ENCODE measurements around the gene DGLUCY.

Gene DGLUCY

DNA sequence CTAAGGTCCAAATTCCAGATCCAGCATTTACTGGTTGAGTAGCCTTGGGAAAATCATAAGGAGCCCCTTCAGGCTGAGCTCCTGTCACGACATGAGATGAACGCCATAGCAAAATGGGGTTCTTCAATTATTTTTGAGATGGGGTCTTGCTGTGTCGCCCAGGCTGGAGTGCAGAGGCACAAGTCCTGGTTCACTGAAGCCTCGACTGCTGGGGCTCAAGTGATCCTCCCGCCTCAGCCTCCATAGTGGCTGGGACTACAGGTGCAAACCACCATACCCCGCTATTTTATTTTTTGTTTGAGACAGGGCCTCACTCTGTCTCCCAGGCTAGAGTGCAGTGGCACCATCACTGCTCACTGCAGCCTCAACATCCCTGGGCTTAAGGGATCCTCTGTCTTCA lies 156.3 kb downstream of the DGLUCY start:
- no peak for DNase-seq (ENCODE audit: insufficient read length, low spot score)
- FAIRE-seq, result no peak
- TF ChIP-seq, protein P1, sequence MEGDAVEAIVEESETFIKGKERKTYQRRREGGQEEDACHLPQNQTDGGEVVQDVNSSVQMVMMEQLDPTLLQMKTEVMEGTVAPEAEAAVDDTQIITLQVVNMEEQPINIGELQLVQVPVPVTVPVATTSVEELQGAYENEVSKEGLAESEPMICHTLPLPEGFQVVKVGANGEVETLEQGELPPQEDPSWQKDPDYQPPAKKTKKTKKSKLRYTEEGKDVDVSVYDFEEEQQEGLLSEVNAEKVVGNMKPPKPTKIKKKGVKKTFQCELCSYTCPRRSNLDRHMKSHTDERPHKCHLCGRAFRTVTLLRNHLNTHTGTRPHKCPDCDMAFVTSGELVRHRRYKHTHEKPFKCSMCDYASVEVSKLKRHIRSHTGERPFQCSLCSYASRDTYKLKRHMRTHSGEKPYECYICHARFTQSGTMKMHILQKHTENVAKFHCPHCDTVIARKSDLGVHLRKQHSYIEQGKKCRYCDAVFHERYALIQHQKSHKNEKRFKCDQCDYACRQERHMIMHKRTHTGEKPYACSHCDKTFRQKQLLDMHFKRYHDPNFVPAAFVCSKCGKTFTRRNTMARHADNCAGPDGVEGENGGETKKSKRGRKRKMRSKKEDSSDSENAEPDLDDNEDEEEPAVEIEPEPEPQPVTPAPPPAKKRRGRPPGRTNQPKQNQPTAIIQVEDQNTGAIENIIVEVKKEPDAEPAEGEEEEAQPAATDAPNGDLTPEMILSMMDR (IDR thresholded peaks at IDR 0.05; ENCODE audit: insufficient read depth, missing control alignments), result no peak

GRCh38 chr14:91270619-91271018 lies 156.7 kb downstream of the DGLUCY start:
- DNase-seq (ENCODE audit: insufficient read length, low spot score), result no peak
- TF ChIP-seq, protein P1 (IDR thresholded peaks at IDR 0.05; ENCODE audit: insufficient read depth, missing control alignments), result no peak
- no peak for FAIRE-seq

- TF ChIP-seq, protein P1 (IDR thresholded peaks at IDR 0.05; ENCODE audit: insufficient read depth, missing control alignments), result no peak
- DNase-seq (ENCODE audit: insufficient read length, low spot score), result no peak
- FAIRE-seq, result no peak
These were observed 157.8 kb downstream of the DGLUCY start for GRCh38 chr14:91271639-91272038.

DNA sequence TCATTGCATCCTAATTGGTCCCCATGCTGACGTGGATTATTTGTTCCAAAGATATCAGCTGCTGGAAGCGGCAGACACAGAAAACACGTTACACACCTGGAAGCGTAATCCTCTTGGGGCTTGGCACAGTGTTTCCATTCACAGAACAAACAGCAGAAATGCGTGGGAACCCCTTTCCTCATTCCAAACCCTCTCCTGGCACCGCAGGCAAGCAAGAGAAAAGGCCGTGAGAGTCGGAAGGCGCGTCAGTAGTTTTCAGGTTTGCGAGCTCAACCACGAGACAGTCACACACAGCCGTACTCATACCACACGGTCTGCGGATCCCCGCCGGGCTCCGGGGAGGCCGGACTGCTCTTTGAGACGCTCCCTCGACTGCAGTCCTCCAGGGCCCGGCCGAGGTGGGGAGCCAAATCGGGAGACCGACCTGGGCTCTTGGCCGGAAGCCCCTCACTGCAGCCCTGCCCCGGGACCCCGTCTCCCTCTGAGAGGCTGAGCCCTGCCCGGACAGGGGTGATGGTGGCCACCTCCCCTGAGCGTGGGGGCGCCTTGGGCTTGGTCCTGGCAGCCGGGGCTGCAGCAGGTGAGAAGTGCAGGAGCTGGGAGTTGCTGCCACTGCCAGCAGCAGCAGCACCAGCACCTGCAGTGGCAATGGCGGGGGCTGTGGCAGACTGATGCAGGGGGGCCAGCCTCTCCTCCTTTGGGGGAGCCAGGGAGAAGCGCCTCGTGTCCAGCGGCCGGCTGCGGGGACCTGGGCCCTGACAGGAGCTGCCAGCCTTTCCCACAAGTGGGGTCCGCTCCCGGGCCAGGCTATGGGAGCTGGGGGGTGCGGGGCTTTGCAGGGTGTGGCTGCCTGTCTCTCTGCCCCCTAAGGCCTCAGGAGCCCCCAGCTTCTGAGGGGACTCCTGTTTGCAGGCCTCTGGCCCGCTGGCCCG lies 158.7 kb downstream of the DGLUCY start:
- DNase-seq (ENCODE audit: insufficient read length, low spot score) (no peak), FAIRE-seq (no peak)
- TF ChIP-seq, protein P1 (IDR thresholded peaks at IDR 0.05; ENCODE audit: insufficient read depth, missing control alignments), result no peak

GRCh38 chr14:91273273-91273884 lies 159.5 kb downstream of the DGLUCY start:
- no peak for DNase-seq (ENCODE audit: insufficient read length, low spot score)

DNA sequence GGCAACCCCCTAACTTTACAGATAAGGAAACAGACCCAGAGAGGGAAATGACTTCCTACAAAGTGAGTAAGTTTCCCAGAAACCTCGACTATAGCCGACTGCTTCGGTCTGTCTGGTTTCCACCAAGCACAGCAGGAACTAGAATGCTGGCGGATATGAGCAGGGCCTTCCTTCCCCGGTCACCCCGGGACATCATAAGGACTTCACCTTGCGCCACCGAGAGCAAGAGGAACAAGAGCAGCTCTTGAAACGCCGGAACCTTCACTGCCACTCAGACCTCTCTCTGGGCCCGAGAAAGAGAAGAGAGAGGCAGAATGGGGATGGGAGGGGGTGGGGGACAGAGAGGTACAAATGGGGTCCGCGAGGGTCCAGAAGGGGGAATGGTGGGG lies 160.0 kb downstream of the DGLUCY start:
- no peak for FAIRE-seq
- TF ChIP-seq, protein P1 (IDR thresholded peaks at IDR 0.05; ENCODE audit: insufficient read depth, missing control alignments), result no peak
- DNase-seq (ENCODE audit: insufficient read length, low spot score), result no peak

More at GRCh38 chr14:91273273-91273884, 159.5 kb downstream of the DGLUCY start:
- TF ChIP-seq, protein P1 (IDR thresholded peaks at IDR 0.05; ENCODE audit: insufficient read depth, missing control alignments), result no peak
- FAIRE-seq, result no peak

DNA sequence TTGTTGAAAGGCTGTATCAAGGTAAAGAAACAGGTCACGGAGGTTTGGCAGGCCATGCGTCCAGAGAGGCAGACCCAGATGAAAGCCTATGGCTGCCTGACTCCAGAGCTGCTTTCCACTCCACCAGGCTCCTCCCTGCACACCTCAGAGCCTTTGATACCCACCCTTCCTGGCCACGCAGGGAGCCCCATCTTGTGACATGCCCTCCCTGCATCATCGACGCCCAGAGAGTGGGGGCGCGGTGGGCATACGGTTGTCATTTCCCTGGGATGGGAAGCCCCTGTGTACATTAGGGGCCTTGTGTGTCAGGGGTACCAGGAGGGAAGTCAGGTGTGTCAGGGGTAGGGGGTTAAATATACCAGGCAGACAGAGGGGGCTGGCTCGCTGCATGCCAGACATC lies 160.9 kb downstream of the DGLUCY start:
- TF ChIP-seq, protein P1 (IDR thresholded peaks at IDR 0.05; ENCODE audit: insufficient read depth, missing control alignments), result no peak
- FAIRE-seq (no peak), DNase-seq (ENCODE audit: insufficient read length, low spot score) (no peak)

All from D721Med (cell line).